CD14-positive monocyte (primary cell): ENCODE results near the gene ASPA. TPM values are rescaled to one million over a fixed set of nuclear protein-coding genes. Genes with fewer than 3 reads are reported as not detected.
"Not testable (repeated sequence)": the region's sequence is repeated elsewhere in the genome, so short reads cannot be mapped to it uniquely, and the experiment has no call there.

Experiments used
- DNase-seq, 3 donors: peaks; one replicate each; pipeline ENCODE4 v3.0.0-alpha.2; 2011 to 2022
- H2AFZ ChIP-seq: 2 replicates; pipeline ENCODE4 v1.6.0; 2012; ENCODE audit warnings: mild to moderate bottlenecking, low read depth, low read length, inconsistent platforms; ENCODE audit not compliant: insufficient read depth, poor library complexity, severe bottlenecking
- H3K27ac ChIP-seq, 2 donors: 1 replicate in 1 of 2; 2 replicates in 1 of 2; pipeline ENCODE4 v1.5.1; 2012 to 2013; ENCODE audit warnings: low read length in 2 of 2, control low read depth in 1 of 2, inconsistent platforms in 1 of 2, low read depth in 1 of 2, mild to moderate bottlenecking in 1 of 2
- H3K27me3 ChIP-seq, 2 donors: one replicate each; pipeline versions ENCODE4 v1.6.0 to v1.6.1; 2011 to 2013; ENCODE audit warnings: low read length in 2 of 2; ENCODE audit not compliant: control insufficient read depth in 2 of 2, insufficient read depth in 2 of 2
- H3K36me3 ChIP-seq, 2 donors: replicated peaks in 1 of 2; 1 replicate in 1 of 2; 2 replicates in 1 of 2; pipeline versions ENCODE4 v1.5.1 to v1.6.1; 2012 to 2013; ENCODE audit warnings: low read length in 2 of 2, control low read depth in 1 of 2, inconsistent platforms in 1 of 2, mild to moderate bottlenecking in 1 of 2; ENCODE audit not compliant: insufficient read depth in 2 of 2, control insufficient read depth in 1 of 2
- H3K4me1 ChIP-seq, 2 donors: 1 replicate in 1 of 2; 2 replicates in 1 of 2; pipeline versions ENCODE4 v1.5.1 to v1.6.1; 2012 to 2013; ENCODE audit warnings: low read length in 2 of 2, control low read depth in 1 of 2, inconsistent platforms in 1 of 2, mild to moderate bottlenecking in 1 of 2, moderate library complexity in 1 of 2; ENCODE audit not compliant: insufficient read depth in 2 of 2, control insufficient read depth in 1 of 2
- H3K4me2 ChIP-seq: replicated peaks from 2 replicates; pipeline ENCODE3; 2012; ENCODE audit warnings: low read length, moderate library complexity, mild to moderate bottlenecking; ENCODE audit not compliant: poor library complexity, severe bottlenecking; ENCODE audit errors: extremely low read depth
- H3K4me3 ChIP-seq, 3 experiments: fragments of 200-600 bp in 1 of 3; sonication (generic) in 1 of 3; replicated peaks in 1 of 3; 1 replicate in 2 of 3; 2 replicates in 1 of 3; pipeline ENCODE4 v1.5.1; 2011 to 2013; ENCODE audit warnings: low read length in 3 of 3, mild to moderate bottlenecking in 3 of 3, control low read depth in 2 of 3, low read depth in 2 of 3, inconsistent platforms in 1 of 3, moderate library complexity in 1 of 3
- H3K79me2 ChIP-seq: 2 replicates; pipeline ENCODE4 v1.6.0; 2012; ENCODE audit warnings: mild to moderate bottlenecking, control low read depth, inconsistent platforms, low read length, moderate library complexity; ENCODE audit not compliant: insufficient read depth
- H3K9ac ChIP-seq: 2 replicates; pipeline ENCODE4 v1.6.0; 2017; ENCODE audit warnings: low read length, mild to moderate bottlenecking; ENCODE audit not compliant: insufficient read depth, poor library complexity, severe bottlenecking
- H3K9me3 ChIP-seq, 2 donors: replicated peaks in 1 of 2; 1 replicate in 1 of 2; 2 replicates in 1 of 2; pipeline versions ENCODE4 v1.5.1 to v1.6.1; 2012 to 2013; ENCODE audit warnings: low read length in 2 of 2, control low read depth in 1 of 2; ENCODE audit not compliant: control insufficient read depth in 1 of 2, insufficient read depth in 1 of 2
- H4K20me1 ChIP-seq: 2 replicates; pipeline ENCODE4 v1.6.0; 2012; ENCODE audit warnings: mild to moderate bottlenecking, low read length, control low read depth, moderate library complexity; ENCODE audit not compliant: insufficient read depth
- H3K27ac Mint-ChIP-seq, 7 donors: one replicate each; pipeline ENCODE4 v1.8.0; 2020; ENCODE audit warnings: mild to moderate bottlenecking in 7 of 7, mixed read lengths in 7 of 7, moderate library complexity in 6 of 7, inconsistent platforms in 2 of 7
- H3K27me3 Mint-ChIP-seq, 3 donors: one replicate each; pipeline ENCODE4 v1.8.0; 2021 to 2022; ENCODE audit warnings: low read depth in 3 of 3, mild to moderate bottlenecking in 3 of 3, mixed read lengths in 3 of 3, moderate library complexity in 3 of 3, inconsistent platforms in 1 of 3
- H3K36me3 Mint-ChIP-seq, 2 donors: one replicate each; pipeline ENCODE4 v1.8.0; 2020; ENCODE audit warnings: mixed read lengths in 2 of 2, inconsistent platforms in 1 of 2, mild to moderate bottlenecking in 1 of 2
- H3K4me1 Mint-ChIP-seq: one replicate; pipeline ENCODE4 v1.8.0; 2020; ENCODE audit warnings: mild to moderate bottlenecking, mixed read lengths
- H3K4me3 Mint-ChIP-seq, 2 donors: one replicate each; pipeline ENCODE4 v1.8.0; 2020; ENCODE audit warnings: mild to moderate bottlenecking in 2 of 2, mixed read lengths in 2 of 2, moderate library complexity in 1 of 2
- H3K9me3 Mint-ChIP-seq, 7 donors: one replicate each; pipeline ENCODE4 v1.8.0; 2020 to 2022; ENCODE audit warnings: mixed read lengths in 7 of 7, mild to moderate bottlenecking in 6 of 7, moderate library complexity in 6 of 7, inconsistent platforms in 2 of 7
- CTCF ChIP-seq: fragments of 200-600 bp; IDR thresholded peaks from one replicate; pipeline ENCODE4 v1.8.0; 2022; ENCODE audit warnings: antibody characterized with exemption, mild to moderate bottlenecking
- WGBS: methylation state at CpG from one replicate; pipeline ENCODE4 v1.1.5; 2013; ENCODE audit warnings: missing lambda C conversion rate; ENCODE audit not compliant: insufficient coverage; 5-methylcytosine and 5-hydroxymethylcytosine counted together
- intact Hi-C, 2 donors: fragments of 100-400 bp; cut with micrococcal nuclease; formaldehyde crosslinking; loops; one replicate each; pipeline versions ENCODE4 v1.15.0 to v1.15.1; 2023
- polyA plus RNA-seq, 3 donors: library from polyadenylated mRNA; depleted of rRNA in 1 of 3; unstranded in 2 of 3; stranded (reverse) in 1 of 3; fragments of 300-500 nt in 2 of 3; fragments of >200 nt in 1 of 3; fragmentation: Illumina TruSeq in 2 of 3; gene quantifications; 1 replicate in 2 of 3; 2 replicates in 1 of 3; pipeline ENCODE4 v1.2.3, GENCODE V29; 2012 to 2021

The ASPA gene
- polyA plus RNA-seq, 3 donors, result not detected

- Mint-ChIP-seq H3K36me3 (no peaks in the 10 kb centered on the region), H3K9me3 (peaks cover 0 to 3% (median 2%) of the 10 kb centered on the region in 7 donors), H3K4me3 (no peak overlapping the region), H3K4me1 (no peaks in the 10 kb centered on the region), H3K27ac (no peak overlapping the region), H3K27me3 (peaks cover 0 to 9% (median 0%) of the 10 kb centered on the region in 3 donors)
- Histone ChIP-seq H3K4me1 (no peaks in the 10 kb centered on the region), H3K27ac (no peak overlapping the region), H3K4me3 (no peak overlapping the region), H3K79me2 (no peaks in the 10 kb centered on the region), H3K4me2 (no peak overlapping the region), H3K9ac (no peak overlapping the region), H2AFZ (no peak overlapping the region), H4K20me1 (no peaks in the 10 kb centered on the region), H3K9me3 (no peaks in the 10 kb centered on the region), H3K36me3 (no peaks in the 10 kb centered on the region), H3K27me3 (no peaks in the 10 kb centered on the region)
- DNase-seq, result no peak
- intact Hi-C loops, result no loop called here
- TF ChIP-seq CTCF, result no peak
- WGBS, result 54% methylated on average over 7 of the region's 9 CpGs
Measured at GRCh38 chr17:3514873-3515272, 39.1 kb downstream of the ASPA start.

GRCh38 chr17:3519472-3519871 lies 43.7 kb downstream of the ASPA start:
- H2AFZ ChIP-seq, H3K36me3 ChIP-seq, H3K9me3 ChIP-seq, H3K27ac Mint-ChIP-seq, H3K9ac ChIP-seq, H3K36me3 Mint-ChIP-seq, H3K4me3 Mint-ChIP-seq, H3K27me3 Mint-ChIP-seq, H3K9me3 Mint-ChIP-seq, H3K27me3 ChIP-seq, H3K4me1 Mint-ChIP-seq, H3K4me3 ChIP-seq, intact Hi-C loops, H4K20me1 ChIP-seq, H3K4me1 ChIP-seq, H3K27ac ChIP-seq, H3K4me2 ChIP-seq, H3K79me2 ChIP-seq, DNase-seq: not testable (repeated sequence)
- WGBS, result 96% methylated on average over 4 of the region's 4 CpGs
